Neural cell (in vitro differentiated cells): ENCODE measurements around the gene PUSL1.

ENCODE experiments used
- EZH2 ChIP-seq: fragments of 200-600, 300-800 bp; shearing (Covaris generic), sonication (generic); IDR thresholded peaks from 2 replicates; pipeline ENCODE4 v1.6.1; 2014; ENCODE audit warnings: antibody characterized with exemption, low read length, borderline replicate concordance, mild to moderate bottlenecking; ENCODE audit not compliant: insufficient read depth, poor library complexity, severe bottlenecking
- SMC3 ChIP-seq: fragments of 450-650 bp; conservative IDR thresholded peaks from 2 replicates; pipeline ENCODE4 v1.6.1; 2014; ENCODE audit warnings: antibody characterized with exemption, mild to moderate bottlenecking, moderate library complexity; ENCODE audit not compliant: poor library complexity
- TAF1 ChIP-seq: IDR thresholded peaks from 2 replicates; pipeline ENCODE4 v1.6.1; 2012; ENCODE audit warnings: low read depth

- TF ChIP-seq EZH2, result no peak
- no peak for TF ChIP-seq SMC3
- TF ChIP-seq TAF1, result no peak
Observed at GRCh38 chr1:1314237-1314586, 5.8 kb downstream of the PUSL1 start.
